HepG2 (cell line): ENCODE data around the gene DYNC1I2. TPM values are rescaled to one million over a fixed set of nuclear protein-coding genes. Genes with fewer than 3 reads are reported as not detected.

Experiments
- ATAC-seq: fragments of 200-7000 bp; cut with Tn5 transposase; 3 replicates; pipeline ENCODE4 v1.9.1; 2020; ENCODE audit warnings: mild to moderate bottlenecking, moderate library complexity
- BruUV-seq: library from RNA; stranded (reverse); fragments of 400-500 nt; replicated peaks from 2 replicates; lab custom pipeline; 2021; lab: Mats Ljungman, UMichigan
- CTCF ChIA-PET: fragments of 300-600 bp; formaldehyde crosslinking; extraction: SDS; loops from one replicate; lab custom pipeline; 2021; ENCODE audit warnings: low total read pairs, inconsistent platforms, low intra/inter-chr PET ratio; lab: Yijun Ruan, JAX
- POLR2A ChIA-PET: fragments of 350-600 bp; sonication (Branson Sonifier 250); formaldehyde crosslinking; loops from one replicate; lab custom pipeline; 2020; ENCODE audit warnings: antibody characterized with exemption, inconsistent platforms; lab: Yijun Ruan, JAX
- DNase-seq: peaks from one replicate; pipeline ENCODE4 v3.0.0-alpha.2; 2015; ENCODE audit warnings: low spot score
- FAIRE-seq: peaks from 3 replicates; lab custom pipeline; 2011; peaks lifted over from hg19 to GRCh38; lab: Jason Lieb, UNC
- H2AFZ ChIP-seq: one replicate; pipeline ENCODE4 v1.6.1; 2011; ENCODE audit warnings: low read length, inconsistent platforms
- H3K27ac ChIP-seq: fragments of 300-600 bp; 3 replicates; pipeline ENCODE4 v1.8.0; 2011; ENCODE audit warnings: mixed run types, mild to moderate bottlenecking, mixed read lengths, low read length, inconsistent platforms; ENCODE audit not compliant: insufficient read depth; ENCODE audit errors: extremely low read length
- H3K27me3 ChIP-seq, 2 experiments: fragments of 200-600 bp in 1 of 2; 2 replicates in 1 of 2; 3 replicates in 1 of 2; pipeline versions ENCODE4 v1.6.0 to v1.8.0; 2011; ENCODE audit warnings: low read length in 2 of 2, mild to moderate bottlenecking in 2 of 2, moderate library complexity in 2 of 2, inconsistent platforms in 1 of 2; ENCODE audit not compliant: insufficient read depth in 2 of 2, control insufficient read depth in 1 of 2
- H3K36me3 ChIP-seq, 2 experiments: fragments of 200-600 bp in 1 of 2; replicated peaks in 1 of 2; 2 replicates in 1 of 2; 3 replicates in 1 of 2; pipeline versions ENCODE4 v1.5.1 to v1.8.0; 2011; ENCODE audit warnings: low read length in 2 of 2, inconsistent platforms in 1 of 2; ENCODE audit not compliant: insufficient read depth in 2 of 2, control insufficient read depth in 1 of 2
- H3K4me1 ChIP-seq: 2 replicates; pipeline ENCODE4 v1.5.1; 2012; ENCODE audit warnings: low read length, inconsistent platforms; ENCODE audit not compliant: insufficient read depth
- H3K4me2 ChIP-seq: 2 replicates; pipeline ENCODE4 v1.6.0; 2011; ENCODE audit warnings: low read depth, low read length, inconsistent platforms
- H3K4me3 ChIP-seq, 3 experiments: fragments of 200-600 bp in 1 of 3; sonication (generic), shearing (Covaris generic) in 1 of 3; replicated peaks in 1 of 3; 2 replicates each; pipeline ENCODE4 v1.5.1; 2011 to 2016; ENCODE audit warnings: low read length in 3 of 3, inconsistent platforms in 2 of 3, low read depth in 2 of 3, mild to moderate bottlenecking in 2 of 3, control low read depth in 1 of 3, mixed read lengths in 1 of 3; ENCODE audit not compliant: insufficient read depth in 1 of 3
- H3K79me2 ChIP-seq: one replicate; pipeline ENCODE4 v1.6.1; 2011; ENCODE audit warnings: low read length, inconsistent platforms; ENCODE audit not compliant: insufficient read depth
- H3K9ac ChIP-seq: 2 replicates; pipeline ENCODE4 v1.6.0; 2011; ENCODE audit warnings: mild to moderate bottlenecking, low read depth, low read length, inconsistent platforms; ENCODE audit not compliant: insufficient read depth
- H3K9me3 ChIP-seq: 2 replicates; pipeline ENCODE4 v1.5.1; 2012; ENCODE audit warnings: mild to moderate bottlenecking, low read length
- H4K20me1 ChIP-seq: 2 replicates; pipeline ENCODE4 v1.6.0; 2011; ENCODE audit warnings: inconsistent platforms, mild to moderate bottlenecking, low read length, moderate library complexity; ENCODE audit not compliant: insufficient read depth
- DNMT3B ChIP-seq: conservative IDR thresholded peaks from 2 replicates; pipeline ENCODE4 v1.6.1; 2016; ENCODE audit warnings: missing biosample characterization, control low read depth
- ZBTB40 ChIP-seq, 2 experiments: fragments of 450-650 bp in 1 of 2; sonication (generic) in 1 of 2; formaldehyde crosslinking in 1 of 2; IDR thresholded peaks; 2 replicates each; pipeline versions ENCODE4 v1.6.1 to v1.8.0; 2016 to 2022; ENCODE audit warnings: antibody characterized with exemption in 1 of 2, mild to moderate bottlenecking in 1 of 2, missing genetic modification reagents in 1 of 2
- ZNF121 ChIP-seq: sonication (generic); formaldehyde crosslinking; IDR thresholded peaks from 2 replicates; pipeline ENCODE4 v1.5.0; 2020; ENCODE audit warnings: mild to moderate bottlenecking, missing genetic modification reagents
- ZNF30 ChIP-seq: sonication (generic); formaldehyde crosslinking; IDR thresholded peaks from 2 replicates; pipeline ENCODE4 v1.5.0; 2020; ENCODE audit warnings: mild to moderate bottlenecking, missing genetic modification reagents
- WGBS: methylation state at CpG from one replicate; pipeline ENCODE4 v1.1.6; 2017; ENCODE audit warnings: low lambda C conversion rate; 5-methylcytosine and 5-hydroxymethylcytosine counted together
- in situ Hi-C: cut with HindIII; loops from 2 replicates; pipeline ENCODE4 v1.10.0; 2017; ENCODE audit warnings: low pct_unique_long_range_greater_than_20kb; ENCODE audit not compliant: extremely low pct_ligation_motif_present
- intact Hi-C: fragments of 100-400 bp; cut with micrococcal nuclease; formaldehyde crosslinking; loops from one replicate; pipeline ENCODE4 v1.10.0; 2022; ENCODE audit not compliant: unreplicated experiment
- polyA plus RNA-seq, 8 experiments: library from polyadenylated mRNA; depleted of rRNA in 3 of 8; stranded (reverse) in 7 of 8; unstranded in 1 of 8; fragments of >200 nt; fragmentation: Illumina TruSeq in 4 of 8; extraction: Trizol in 4 of 8; gene quantifications; 2 replicates each; pipeline versions ENCODE4 v1.2.1 to v1.2.3, GENCODE V29; 2011 to 2016; ENCODE audit warnings: low read depth in 4 of 8, missing spikeins in 1 of 8, mixed read lengths in 1 of 8; ENCODE audit not compliant: insufficient read depth in 1 of 8
- total RNA-seq, 5 experiments: library from RNA; depleted of rRNA; stranded (reverse); fragments of >200 nt; fragmentation: Illumina TruSeq; extraction: Trizol; gene quantifications; 2 replicates each; pipeline ENCODE4 v1.2.3, GENCODE V29; 2016; ENCODE audit warnings: low read depth in 1 of 5

Gene DYNC1I2
- total and polyA plus RNA-seq, 2 of the 13 experiments (the other 11 are each of a cell fraction or from before 2014, with no cell fraction given) = 84.0 to 99.8 TPM

GRCh38 chr2:171792157-171792556 is 104.9 kb downstream of the DYNC1I2 start:
- H3K9me3 ChIP-seq = no peaks in the 10 kb centered on the region
- CTCF ChIA-PET = no interaction called here
- H3K27ac ChIP-seq = no peak overlapping the region
- TF ChIP-seq ZNF30 (CRISPR knock-in tag) = no peak
- TF ChIP-seq ZBTB40 (IDR thresholded peaks at IDR 0.05) = no peak
- no peak for TF ChIP-seq ZBTB40 (CRISPR knock-in tag; IDR thresholded peaks at IDR 0.05)
- TF ChIP-seq ZNF121 (CRISPR knock-in tag) = peak; percentile 47; the same call in 1 of the 2 replicates
- no peak for TF ChIP-seq DNMT3B (CRISPR knock-in tag)
- no peaks in the 10 kb centered on the region for H3K27me3 ChIP-seq
- H3K4me3 ChIP-seq = no peak overlapping the region
- no peak for ATAC-seq
- DNase-seq = no peak
- H4K20me1 ChIP-seq = no peaks in the 10 kb centered on the region
- intact Hi-C loops = no loop called here
- H2AFZ ChIP-seq = no peak overlapping the region
- peaks cover 48% of the 10 kb centered on the region for H3K4me1 ChIP-seq
- 92% methylated on average over 3 of the region's 3 CpGs for WGBS
- no peaks in the 10 kb centered on the region for H3K79me2 ChIP-seq
- in situ Hi-C loops = loop anchor here (10.0 kb wide), 1 partner anchor 313 kb away; the partner anchor contains the start of gene DLX2
- H3K9ac ChIP-seq = no peak overlapping the region
- H3K36me3 ChIP-seq = 0 out of 5 replicates have a peak, but pooled peaks cover under 1 to 2% of the 10 kb centered on the region in 2 experiments
- FAIRE-seq = no peak
- POLR2A ChIA-PET = interaction anchor here (0.7 kb wide), 1 partner anchor 304 kb away, joined by 3 read pairs; no protein-coding TSS in a partner anchor
- BruUV-seq = no TSS peak
- H3K4me2 ChIP-seq = no peak overlapping the region
